Activated naive CD8-positive, alpha-beta T cell treated with anti-CD3 and anti-CD28 coated beads, Interleukin-2, amount 10 ng/mL, durations not matched to agents 7 days and 5 days (primary cell): Measurements from ENCODE around the gene AFG1L. TPM values are rescaled to one million over a fixed set of nuclear protein-coding genes. Genes with fewer than 3 reads are reported as not detected.

Source experiments
- ATAC-seq: fragments of 150-1000 bp; cut with Tn5 transposase; one replicate; pipeline ENCODE4 v1.10.0; 2021; ENCODE audit warnings: low read depth, moderate library complexity
- POLR2A ChIA-PET: fragments of 350-600 bp; sonication (Branson Sonifier 250); formaldehyde crosslinking; loops from one replicate; lab custom pipeline; 2021; ENCODE audit warnings: antibody characterized with exemption; lab: Charles Lee
- DNase-seq: peaks from one replicate; pipeline ENCODE4 v3.0.0; 2021
- H3K27ac Mint-ChIP-seq: one replicate; pipeline ENCODE4 v1.8.0; 2022; ENCODE audit warnings: mild to moderate bottlenecking, mixed read lengths
- H3K27me3 Mint-ChIP-seq: one replicate; pipeline ENCODE4 v1.8.0; 2022; ENCODE audit warnings: mild to moderate bottlenecking, moderate library complexity, mixed read lengths
- H3K36me3 Mint-ChIP-seq: one replicate; pipeline ENCODE4 v1.8.0; 2021; ENCODE audit warnings: mild to moderate bottlenecking, mixed read lengths
- H3K4me1 Mint-ChIP-seq: one replicate; pipeline ENCODE4 v1.8.0; 2021; ENCODE audit warnings: mixed read lengths
- H3K4me3 Mint-ChIP-seq: one replicate; pipeline ENCODE4 v1.8.0; 2022; ENCODE audit warnings: mild to moderate bottlenecking, moderate library complexity, mixed read lengths
- H3K9me3 Mint-ChIP-seq: one replicate; pipeline ENCODE4 v1.8.0; 2021; ENCODE audit warnings: mixed read lengths
- total RNA-seq, 2 experiments: library from RNA; stranded (reverse); gene quantifications; one replicate each; pipeline ENCODE4 v1.2.3, GENCODE V29; 2021

The AFG1L gene
- total RNA-seq, 2 experiments from 2014 or later = 4.9 to 5.5 TPM

- Mint-ChIP-seq H3K4me1 (peaks cover 3% of the 10 kb centered on the region), H3K9me3 (no peaks in the 10 kb centered on the region), H3K36me3 (peaks cover 9% of the 10 kb centered on the region), H3K27me3 (no peaks in the 10 kb centered on the region), H3K27ac (no peak overlapping the region), H3K4me3 (no peak overlapping the region)
- DNase-seq = no peak
- no peak for ATAC-seq
- POLR2A ChIA-PET = no interaction called here
These were observed 46.5 kb downstream of the AFG1L start for GRCh38 chr6:108341372-108341771.

- Mint-ChIP-seq H3K27me3 (no peaks in the 10 kb centered on the region), H3K4me1 (peaks cover 19% of the 10 kb centered on the region), H3K4me3 (no peak overlapping the region), H3K36me3 (peaks cover 26% of the 10 kb centered on the region), H3K9me3 (peaks cover 3% of the 10 kb centered on the region), H3K27ac (no peak overlapping the region)
- ATAC-seq = no peak
- DNase-seq = no peak
- POLR2A ChIA-PET = no interaction called here
These were observed 49.0 kb downstream of the AFG1L start for GRCh38 chr6:108343894-108344293.

- POLR2A ChIA-PET = interaction anchor here (0.8 kb wide), 1 partner anchor 54 kb away, joined by 4 read pairs; the partner anchor contains the start of gene AFG1L
- ATAC-seq (peak; percentile 96), DNase-seq (no peak)
- Mint-ChIP-seq H3K4me1 (peaks cover 28% of the 10 kb centered on the region), H3K4me3 (peak overlapping the region; percentile 52), H3K9me3 (peaks cover 3% of the 10 kb centered on the region), H3K27ac (peak overlapping the region; percentile 74), H3K36me3 (peaks cover 25% of the 10 kb centered on the region), H3K27me3 (no peaks in the 10 kb centered on the region)
These were observed 53.9 kb downstream of the AFG1L start for GRCh38 chr6:108348655-108349349.

- peaks cover 24% of the 10 kb centered on the region for H3K36me3 Mint-ChIP-seq
- ATAC-seq (no peak), DNase-seq (no peak)
- no peak overlapping the region for H3K4me3 Mint-ChIP-seq
- no peak overlapping the region for H3K27ac Mint-ChIP-seq
- H3K27me3 Mint-ChIP-seq = no peaks in the 10 kb centered on the region
- peaks cover 3% of the 10 kb centered on the region for H3K9me3 Mint-ChIP-seq
- POLR2A ChIA-PET = no interaction called here
- peaks cover 29% of the 10 kb centered on the region for H3K4me1 Mint-ChIP-seq
These were observed 55.7 kb downstream of the AFG1L start for GRCh38 chr6:108350528-108350927.

GRCh38 chr6:108353853-108354252, 59.0 kb downstream of the AFG1L start:
- Mint-ChIP-seq H3K4me1 (peaks cover 26% of the 10 kb centered on the region), H3K36me3 (peaks cover 9% of the 10 kb centered on the region), H3K4me3 (no peak overlapping the region), H3K27ac (no peak overlapping the region), H3K27me3 (no peaks in the 10 kb centered on the region), H3K9me3 (no peaks in the 10 kb centered on the region)
- POLR2A ChIA-PET = interaction anchor here (1.1 to 1.5 kb wide), 2 partner anchors 93 to 103 kb away, joined by 3 to 5 read pairs; partner anchors contain the start of gene SNX3
- no peak for DNase-seq
- ATAC-seq = no peak

- H3K4me3 Mint-ChIP-seq = no peak overlapping the region
These were observed 60.3 kb downstream of the AFG1L start for GRCh38 chr6:108355120-108355519.

GRCh38 chr6:108355890-108356289, 61.0 kb downstream of the AFG1L start:
- Mint-ChIP-seq H3K4me1 (peaks cover 37% of the 10 kb centered on the region), H3K27me3 (no peaks in the 10 kb centered on the region), H3K9me3 (no peaks in the 10 kb centered on the region), H3K36me3 (peaks cover 14% of the 10 kb centered on the region), H3K4me3 (no peak overlapping the region), H3K27ac (no peak overlapping the region)
- POLR2A ChIA-PET = no interaction called here
- ATAC-seq (no peak), DNase-seq (no peak)

More at GRCh38 chr6:108355120-108355519, 60.3 kb downstream of the AFG1L start:
- H3K27me3 Mint-ChIP-seq = no peaks in the 10 kb centered on the region
- H3K4me1 Mint-ChIP-seq = peaks cover 32% of the 10 kb centered on the region
- H3K36me3 Mint-ChIP-seq = peaks cover 14% of the 10 kb centered on the region
- ATAC-seq = no peak
- no peaks in the 10 kb centered on the region for H3K9me3 Mint-ChIP-seq
- DNase-seq = no peak
- no peak overlapping the region for H3K27ac Mint-ChIP-seq
- POLR2A ChIA-PET = interaction anchor here (1.1 to 1.5 kb wide), 2 partner anchors 94 to 104 kb away, joined by 3 to 5 read pairs; partner anchors contain the start of gene SNX3

- POLR2A ChIA-PET = no interaction called here
- H3K27ac Mint-ChIP-seq = peak overlapping the region; percentile 65
- no peak for DNase-seq
These were observed 65.3 kb downstream of the AFG1L start for GRCh38 chr6:108359901-108360882.

GRCh38 chr6:108360919-108361311, 66.1 kb downstream of the AFG1L start:
- Mint-ChIP-seq H3K4me3 (no peak overlapping the region), H3K27ac (peak overlapping the region; percentile 65), H3K4me1 (peaks cover 33% of the 10 kb centered on the region), H3K9me3 (no peaks in the 10 kb centered on the region), H3K27me3 (no peaks in the 10 kb centered on the region), H3K36me3 (peaks cover 11% of the 10 kb centered on the region)
- DNase-seq = no peak
- POLR2A ChIA-PET = no interaction called here
- ATAC-seq = no peak

More at GRCh38 chr6:108359901-108360882, 65.3 kb downstream of the AFG1L start:
- Mint-ChIP-seq H3K9me3 (no peaks in the 10 kb centered on the region), H3K4me1 (peaks cover 33% of the 10 kb centered on the region), H3K27me3 (no peaks in the 10 kb centered on the region), H3K4me3 (no peak overlapping the region), H3K36me3 (peaks cover 11% of the 10 kb centered on the region)
- peak; percentile 74 for ATAC-seq

GRCh38 chr6:108361312-108361932, 66.6 kb downstream of the AFG1L start:
- no peaks in the 10 kb centered on the region for H3K9me3 Mint-ChIP-seq
- no peak overlapping the region for H3K27ac Mint-ChIP-seq
- no peak for DNase-seq

GRCh38 chr6:108362455-108362854, 67.6 kb downstream of the AFG1L start:
- POLR2A ChIA-PET = no interaction called here
- Mint-ChIP-seq H3K9me3 (no peaks in the 10 kb centered on the region), H3K4me1 (peaks cover 24% of the 10 kb centered on the region), H3K27me3 (no peaks in the 10 kb centered on the region), H3K27ac (no peak overlapping the region), H3K36me3 (peaks cover 9% of the 10 kb centered on the region), H3K4me3 (no peak overlapping the region)
- ATAC-seq (no peak), DNase-seq (no peak)

More at GRCh38 chr6:108361312-108361932, 66.6 kb downstream of the AFG1L start:
- Mint-ChIP-seq H3K36me3 (peaks cover 11% of the 10 kb centered on the region), H3K27me3 (no peaks in the 10 kb centered on the region), H3K4me1 (peaks cover 31% of the 10 kb centered on the region), H3K4me3 (no peak overlapping the region)
- no peak for ATAC-seq
- POLR2A ChIA-PET = no interaction called here

GRCh38 chr6:108363113-108363512, 68.3 kb downstream of the AFG1L start:
- POLR2A ChIA-PET = no interaction called here
- H3K27ac Mint-ChIP-seq = no peak overlapping the region
- H3K4me3 Mint-ChIP-seq = no peak overlapping the region
- H3K9me3 Mint-ChIP-seq = no peaks in the 10 kb centered on the region
- H3K4me1 Mint-ChIP-seq = peaks cover 18% of the 10 kb centered on the region
- H3K27me3 Mint-ChIP-seq = no peaks in the 10 kb centered on the region
- no peak for DNase-seq
- ATAC-seq = no peak
- peaks cover 6% of the 10 kb centered on the region for H3K36me3 Mint-ChIP-seq

GRCh38 chr6:108363889-108364313, 69.0 kb downstream of the AFG1L start:
- Mint-ChIP-seq H3K9me3 (no peaks in the 10 kb centered on the region), H3K27ac (no peak overlapping the region), H3K4me3 (no peak overlapping the region), H3K4me1 (peaks cover 18% of the 10 kb centered on the region), H3K36me3 (peaks cover 5% of the 10 kb centered on the region), H3K27me3 (no peaks in the 10 kb centered on the region)
- DNase-seq = no peak
- POLR2A ChIA-PET = no interaction called here
- ATAC-seq = no peak
